ENCODE results near the gene TMC1. TPM values are rescaled to one million over a fixed set of nuclear protein-coding genes. Genes with fewer than 3 reads are reported as not detected.

The TMC1 gene
- total RNA-seq, 4 donors from 2014 or later, result 1.2 to 15.7 TPM; not detected in 2

GRCh38 chr9:72524820-72525540, 3.6 kb downstream of the TMC1 start:
- Histone ChIP-seq H3K27ac (peak overlapping the region; percentile 20 to 80 (median 62)), H3K9me3 (no peaks in the 10 kb centered on the region), H3K27me3 (no peaks in the 10 kb centered on the region), H3K4me3 (no peak overlapping the region), H3K36me3 (no peaks in the 10 kb centered on the region), H3K4me1 (peaks cover 16 to 21% of the 10 kb centered on the region in 2 donors)
- ATAC-seq (peak; percentile 34 to 59), DNase-seq (peak; percentile 17)
- in situ Hi-C loops (cut with MboI; ENCODE audit: low sequenced_read_pairs in 4 of 4), result no loop called here
- TF ChIP-seq POLR2A (IDR thresholded peaks at IDR 0.05), result peak in 1 of 2 donors; percentile 45
- TF ChIP-seq CTCF (IDR thresholded peaks at IDR 0.05 in 4 of 5, conservative IDR thresholded peaks at IDR 0.05 in 1 of 5), result no peak
- intact Hi-C loops (cut with DNase I; ENCODE audit: low total_unique reads), result loop anchor here (5.0 kb wide), 2 partner anchors 67 to 163 kb away; no protein-coding TSS in a partner anchor

GRCh38 chr9:72526901-72527800, 5.7 kb downstream of the TMC1 start:
- peaks cover 16 to 21% of the 10 kb centered on the region in 2 donors for H3K4me1 ChIP-seq
- in situ Hi-C loops (cut with MboI; ENCODE audit: low sequenced_read_pairs in 4 of 4) (no loop called here), intact Hi-C loops (cut with DNase I; ENCODE audit: low total_unique reads) (loop anchor here (2.0 to 5.0 kb wide), 3 partner anchors 50 to 165 kb away; no protein-coding TSS in a partner anchor)
- DNase-seq, result peak; percentile 80 to 82
- peak overlapping the region; percentile 13 to 48 (median 34) for H3K4me3 ChIP-seq
- peak overlapping the region; percentile 63 to 80 (median 74) for H3K27ac ChIP-seq
- no peaks in the 10 kb centered on the region for H3K27me3 ChIP-seq
- no peaks in the 10 kb centered on the region for H3K36me3 ChIP-seq
- TF ChIP-seq POLR2A (IDR thresholded peaks at IDR 0.05) (peak; percentile 21 to 73), CTCF (IDR thresholded peaks at IDR 0.05 in 4 of 5, conservative IDR thresholded peaks at IDR 0.05 in 1 of 5) (no peak)
- H3K9me3 ChIP-seq, result no peaks in the 10 kb centered on the region
- peak; percentile 95 for ATAC-seq

GRCh38 chr9:72527801-72528195, 6.4 kb downstream of the TMC1 start:
- H3K4me3 ChIP-seq, result peak overlapping the region; percentile 13 to 48 (median 34)
- ATAC-seq (peak in 1 of 2 donors; percentile 2), DNase-seq (no peak)
- H3K4me1 ChIP-seq, result peaks cover 16 to 21% of the 10 kb centered on the region in 2 donors
- H3K27ac ChIP-seq, result peak overlapping the region; percentile 63 to 80 (median 74)
- intact Hi-C loops (cut with DNase I; ENCODE audit: low total_unique reads) (loop anchor here (2.0 to 5.0 kb wide), 3 partner anchors 49 to 165 kb away; no protein-coding TSS in a partner anchor), in situ Hi-C loops (cut with MboI; ENCODE audit: low sequenced_read_pairs in 4 of 4) (no loop called here)
- H3K9me3 ChIP-seq, result no peaks in the 10 kb centered on the region
- H3K27me3 ChIP-seq, result no peaks in the 10 kb centered on the region
- H3K36me3 ChIP-seq, result no peaks in the 10 kb centered on the region
- TF ChIP-seq CTCF (IDR thresholded peaks at IDR 0.05 in 4 of 5, conservative IDR thresholded peaks at IDR 0.05 in 1 of 5) (no peak), POLR2A (IDR thresholded peaks at IDR 0.05) (no peak)

- in situ Hi-C loops (cut with MboI; ENCODE audit: low sequenced_read_pairs in 4 of 4) (no loop called here), intact Hi-C loops (cut with DNase I; ENCODE audit: low total_unique reads) (loop anchor here (5.0 kb wide), 2 partner anchors 63 to 167 kb away; no protein-coding TSS in a partner anchor)
- no peak for DNase-seq
These were observed 8.1 kb downstream of the TMC1 start for GRCh38 chr9:72529531-72529930.

More at GRCh38 chr9:72529531-72529930, 8.1 kb downstream of the TMC1 start:
- H3K27ac ChIP-seq, result no peak overlapping the region
- ATAC-seq, result no peak
- H3K9me3 ChIP-seq, result no peaks in the 10 kb centered on the region
- H3K4me3 ChIP-seq, result no peak overlapping the region
- no peaks in the 10 kb centered on the region for H3K36me3 ChIP-seq
- no peaks in the 10 kb centered on the region for H3K27me3 ChIP-seq
- H3K4me1 ChIP-seq, result peaks cover 16 to 21% of the 10 kb centered on the region in 2 donors
- TF ChIP-seq CTCF (IDR thresholded peaks at IDR 0.05 in 4 of 5, conservative IDR thresholded peaks at IDR 0.05 in 1 of 5) (no peak), POLR2A (IDR thresholded peaks at IDR 0.05) (no peak)
